GM23338 (cell line): ENCODE results near the gene NHS. TPM values are rescaled to one million over a fixed set of nuclear protein-coding genes. Genes with fewer than 3 reads are reported as not detected.

Source experiments
- ATAC-seq: fragments of 200-7000 bp; cut with Tn5 transposase; 3 replicates; pipeline ENCODE4 v1.9.1; 2020
- DNase-seq: peaks from one replicate; pipeline ENCODE4 v3.0.0-alpha.2; 2015; ENCODE audit warnings: low spot score
- H2AFZ ChIP-seq: fragments of 200-600 bp; sonication (generic); 2 replicates; pipeline ENCODE4 v1.8.0; 2016; ENCODE audit warnings: antibody characterized with exemption, mild to moderate bottlenecking, moderate library complexity
- H3F3A ChIP-seq: fragments of 200-600 bp; sonication (generic); replicated peaks from 2 replicates; pipeline ENCODE4 v1.8.0; 2017; ENCODE audit warnings: antibody characterized with exemption, mixed run types, low read depth
- H3K27ac ChIP-seq: fragments of 200-600 bp; sonication (generic); 2 replicates; pipeline ENCODE4 v1.6.1; 2016; ENCODE audit warnings: low read depth
- H3K27me3 ChIP-seq: fragments of 200-600 bp; sonication (generic); 2 replicates; pipeline ENCODE4 v1.8.0; 2016; ENCODE audit warnings: mild to moderate bottlenecking, mixed run types, moderate library complexity; ENCODE audit not compliant: insufficient read depth
- H3K36me3 ChIP-seq: fragments of 200-600 bp; sonication (generic); 2 replicates; pipeline ENCODE4 v1.8.0; 2016; ENCODE audit warnings: mild to moderate bottlenecking; ENCODE audit not compliant: insufficient read depth
- H3K4me1 ChIP-seq: fragments of 200-600 bp; sonication (generic); 2 replicates; pipeline ENCODE4 v1.8.0; 2016; ENCODE audit warnings: mild to moderate bottlenecking, moderate library complexity; ENCODE audit not compliant: insufficient read depth
- H3K4me2 ChIP-seq: fragments of 200-600 bp; sonication (generic); 2 replicates; pipeline ENCODE4 v1.7.1; 2017; ENCODE audit warnings: mixed run types
- H3K4me3 ChIP-seq: fragments of 200-600 bp; sonication (generic); 2 replicates; pipeline ENCODE4 v1.6.1; 2016; ENCODE audit warnings: mixed run types
- H3K79me2 ChIP-seq: fragments of 200-600 bp; sonication (generic); replicated peaks from 2 replicates; pipeline ENCODE4 v1.8.0; 2017; ENCODE audit warnings: mild to moderate bottlenecking; ENCODE audit not compliant: insufficient read depth
- H3K9me2 ChIP-seq: fragments of 200-600 bp; sonication (generic); 2 replicates; pipeline ENCODE4 v1.8.0; 2017; ENCODE audit not compliant: insufficient read depth
- H4K20me1 ChIP-seq: fragments of 200-600 bp; sonication (generic); replicated peaks from 2 replicates; pipeline ENCODE4 v1.8.0; 2017; ENCODE audit warnings: mild to moderate bottlenecking; ENCODE audit not compliant: insufficient read depth
- H3K27ac Mint-ChIP-seq: 2 replicates; pipeline ENCODE4 v1.8.0; 2020; ENCODE audit warnings: inconsistent platforms, mild to moderate bottlenecking, moderate library complexity, mixed read lengths
- H3K27me3 Mint-ChIP-seq: 3 replicates; pipeline ENCODE4 v1.8.0; 2022; ENCODE audit warnings: low read depth, mild to moderate bottlenecking, moderate library complexity, mixed read lengths, inconsistent platforms; ENCODE audit not compliant: insufficient read depth, poor library complexity
- H3K36me3 Mint-ChIP-seq: 3 replicates; pipeline ENCODE4 v1.8.0; 2021; ENCODE audit warnings: low read depth, mild to moderate bottlenecking, inconsistent platforms, moderate library complexity, mixed read lengths
- H3K4me1 Mint-ChIP-seq: 3 replicates; pipeline ENCODE4 v1.8.0; 2020; ENCODE audit warnings: mild to moderate bottlenecking, inconsistent platforms, mixed read lengths
- H3K4me3 Mint-ChIP-seq: 3 replicates; pipeline ENCODE4 v1.8.0; 2021; ENCODE audit warnings: moderate library complexity, mild to moderate bottlenecking, inconsistent platforms, mixed read lengths
- H3K9me3 Mint-ChIP-seq: 3 replicates; pipeline ENCODE4 v1.8.0; 2020; ENCODE audit warnings: moderate library complexity, mild to moderate bottlenecking, inconsistent platforms, mixed read lengths
- CREB1 ChIP-seq: fragments of 250-450 bp; sonication (Bioruptor Pico); IDR thresholded peaks from 2 replicates; pipeline ENCODE4 v1.5.0; 2020; ENCODE audit warnings: low read depth, mild to moderate bottlenecking, moderate library complexity
- EZH2 ChIP-seq: fragments of 200-600 bp; sonication (generic); IDR thresholded peaks from one replicate; pipeline ENCODE4 v1.8.0; 2017; ENCODE audit warnings: antibody characterized with exemption, mild to moderate bottlenecking, low read depth; ENCODE audit not compliant: unreplicated experiment
- EZH2phosphoT487 ChIP-seq: fragments of 200-600 bp; sonication (generic); IDR thresholded peaks from one replicate; pipeline ENCODE4 v1.8.1; 2018; ENCODE audit warnings: antibody characterized with exemption; ENCODE audit not compliant: unreplicated experiment
- JUNB ChIP-seq: IDR thresholded peaks from one replicate; pipeline ENCODE4 v1.6.1; 2016; ENCODE audit warnings: antibody characterized with exemption; ENCODE audit not compliant: unreplicated experiment
- NANOG ChIP-seq: IDR thresholded peaks from 2 replicates; pipeline ENCODE4 v1.6.1; 2016; ENCODE audit warnings: antibody characterized with exemption, borderline replicate concordance
- POLR2AphosphoS5 ChIP-seq: IDR thresholded peaks from 2 replicates; pipeline ENCODE4 v1.6.1; 2016; ENCODE audit warnings: antibody characterized with exemption, low read depth
- REST ChIP-seq: IDR thresholded peaks from one replicate; pipeline ENCODE4 v1.6.1; 2018; ENCODE audit warnings: antibody characterized with exemption; ENCODE audit not compliant: unreplicated experiment
- STAT1 ChIP-seq: IDR thresholded peaks from one replicate; pipeline ENCODE4 v1.6.1; 2016; ENCODE audit warnings: antibody characterized with exemption; ENCODE audit not compliant: unreplicated experiment
- ZNF114 ChIP-seq: fragments of 250-450 bp; sonication (Bioruptor Pico); IDR thresholded peaks from 2 replicates; pipeline ENCODE4 v1.5.0; 2020; ENCODE audit warnings: mild to moderate bottlenecking, moderate library complexity
- polyA plus RNA-seq: library from polyadenylated mRNA; unstranded; fragments of >200 nt; fragmentation: Nextera tagmentation; extraction: Ambion mirVana; gene quantifications from 2 replicates; pipeline ENCODE4 v1.2.1, GENCODE V29; 2016
- total RNA-seq: library from RNA; depleted of rRNA; stranded (reverse); fragments of >200 nt; shearing (Covaris generic); gene quantifications from 2 replicates; pipeline ENCODE4 v1.2.3, GENCODE V29; 2014
- TF ChIP-seq, protein P1 (sequence below): IDR thresholded peaks from 2 replicates; pipeline ENCODE4 v1.6.1; 2016; ENCODE audit warnings: antibody characterized with exemption
- TF ChIP-seq, protein P2 (sequence below), 2 experiments: fragments of 200-600 bp in 1 of 2; sonication (generic) in 1 of 2; conservative IDR thresholded peaks; 2 replicates each; pipeline versions ENCODE4 v1.5.1 to v1.6.1; 2016 to 2017; ENCODE audit warnings: antibody characterized with exemption in 2 of 2, low read depth in 2 of 2, mild to moderate bottlenecking in 2 of 2, moderate library complexity in 1 of 2

The NHS gene
- total and polyA plus RNA-seq, 2 experiments from 2014 or later: 1.8 to 8.2 TPM

DNA sequence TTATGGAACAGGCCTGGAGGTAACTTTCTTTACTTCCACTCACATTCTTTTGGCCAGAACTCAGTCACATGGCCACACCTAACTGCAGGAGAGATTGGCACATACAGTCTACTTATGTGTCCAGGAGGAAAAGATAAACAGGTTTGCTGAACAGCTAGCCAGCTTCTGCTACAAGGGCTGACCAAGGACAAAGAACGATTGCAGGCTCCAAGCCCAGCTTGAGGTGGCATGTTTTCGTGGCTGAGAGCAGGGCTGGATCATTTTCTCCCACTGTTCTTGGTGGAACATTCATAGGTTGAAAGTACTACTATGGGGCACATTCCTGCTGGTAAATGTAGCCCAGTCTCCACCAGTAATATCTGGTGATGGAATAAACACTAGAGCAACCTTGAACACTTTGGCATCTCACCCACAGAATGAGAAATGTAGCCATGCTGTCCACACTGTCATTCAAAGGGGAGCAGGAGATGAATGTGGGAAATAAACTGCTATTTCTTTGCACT, 28.2 kb downstream of the NHS start (continued):
- no peak for TF ChIP-seq REST
- no peak for TF ChIP-seq ZNF114
- TF ChIP-seq NANOG: no peak
- no peak for TF ChIP-seq EZH2
- TF ChIP-seq, protein P1, sequence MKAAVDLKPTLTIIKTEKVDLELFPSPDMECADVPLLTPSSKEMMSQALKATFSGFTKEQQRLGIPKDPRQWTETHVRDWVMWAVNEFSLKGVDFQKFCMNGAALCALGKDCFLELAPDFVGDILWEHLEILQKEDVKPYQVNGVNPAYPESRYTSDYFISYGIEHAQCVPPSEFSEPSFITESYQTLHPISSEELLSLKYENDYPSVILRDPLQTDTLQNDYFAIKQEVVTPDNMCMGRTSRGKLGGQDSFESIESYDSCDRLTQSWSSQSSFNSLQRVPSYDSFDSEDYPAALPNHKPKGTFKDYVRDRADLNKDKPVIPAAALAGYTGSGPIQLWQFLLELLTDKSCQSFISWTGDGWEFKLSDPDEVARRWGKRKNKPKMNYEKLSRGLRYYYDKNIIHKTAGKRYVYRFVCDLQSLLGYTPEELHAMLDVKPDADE: no peak
- TF ChIP-seq, protein P2, sequence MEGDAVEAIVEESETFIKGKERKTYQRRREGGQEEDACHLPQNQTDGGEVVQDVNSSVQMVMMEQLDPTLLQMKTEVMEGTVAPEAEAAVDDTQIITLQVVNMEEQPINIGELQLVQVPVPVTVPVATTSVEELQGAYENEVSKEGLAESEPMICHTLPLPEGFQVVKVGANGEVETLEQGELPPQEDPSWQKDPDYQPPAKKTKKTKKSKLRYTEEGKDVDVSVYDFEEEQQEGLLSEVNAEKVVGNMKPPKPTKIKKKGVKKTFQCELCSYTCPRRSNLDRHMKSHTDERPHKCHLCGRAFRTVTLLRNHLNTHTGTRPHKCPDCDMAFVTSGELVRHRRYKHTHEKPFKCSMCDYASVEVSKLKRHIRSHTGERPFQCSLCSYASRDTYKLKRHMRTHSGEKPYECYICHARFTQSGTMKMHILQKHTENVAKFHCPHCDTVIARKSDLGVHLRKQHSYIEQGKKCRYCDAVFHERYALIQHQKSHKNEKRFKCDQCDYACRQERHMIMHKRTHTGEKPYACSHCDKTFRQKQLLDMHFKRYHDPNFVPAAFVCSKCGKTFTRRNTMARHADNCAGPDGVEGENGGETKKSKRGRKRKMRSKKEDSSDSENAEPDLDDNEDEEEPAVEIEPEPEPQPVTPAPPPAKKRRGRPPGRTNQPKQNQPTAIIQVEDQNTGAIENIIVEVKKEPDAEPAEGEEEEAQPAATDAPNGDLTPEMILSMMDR (conservative IDR thresholded peaks at IDR 0.05; ENCODE audit: low read depth in 2 of 2): no peak
- no peak for TF ChIP-seq CREB1 (CRISPR knock-in tag)
- TF ChIP-seq STAT1: no peak

DNA sequence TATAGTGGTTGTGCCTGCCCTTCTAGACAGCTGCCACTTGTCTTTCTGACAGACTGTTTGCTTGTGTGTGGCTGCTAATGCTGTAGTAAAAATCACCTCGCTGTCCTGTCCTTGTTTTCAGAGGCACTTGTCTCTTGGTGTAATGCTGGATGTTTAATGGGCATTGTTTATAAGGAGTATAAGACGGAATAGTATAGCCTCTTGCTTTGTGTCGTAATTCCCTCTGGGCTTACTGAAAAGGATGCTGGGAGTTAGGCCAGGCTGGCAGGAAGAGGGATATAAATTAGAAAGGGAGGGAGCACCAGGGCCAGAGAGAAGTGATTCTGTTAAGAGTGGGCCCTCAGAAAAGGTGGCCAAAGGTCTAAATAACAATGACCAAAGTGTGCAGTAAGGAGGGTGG, 29.0 kb downstream of the NHS start:
- Histone ChIP-seq H3K9me2 (no peaks in the 10 kb centered on the region), H3K36me3 (no peaks in the 10 kb centered on the region), H3K27ac (no peak overlapping the region), H3F3A (no peaks in the 10 kb centered on the region), H3K79me2 (no peaks in the 10 kb centered on the region), H2AFZ (no peak overlapping the region), H3K4me1 (peaks cover 6% of the 10 kb centered on the region; the same call in 1 of the 2 replicates), H3K4me2 (no peak overlapping the region), H4K20me1 (no peaks in the 10 kb centered on the region), H3K27me3 (peaks cover 4% of the 10 kb centered on the region), H3K4me3 (no peak overlapping the region)
- peaks cover 2% of the 10 kb centered on the region for H3K27me3 Mint-ChIP-seq
- H3K4me3 Mint-ChIP-seq: no peak overlapping the region
- no peaks in the 10 kb centered on the region for H3K36me3 Mint-ChIP-seq
- DNase-seq (no peak), ATAC-seq (no peak)
- H3K4me1 Mint-ChIP-seq: peaks cover 8% of the 10 kb centered on the region
- H3K27ac Mint-ChIP-seq: no peak overlapping the region
- no peaks in the 10 kb centered on the region for H3K9me3 Mint-ChIP-seq
- no peak for TF ChIP-seq CREB1 (CRISPR knock-in tag)
- TF ChIP-seq EZH2phosphoT487: no peak
- TF ChIP-seq, protein P1: no peak
- no peak for TF ChIP-seq REST
- TF ChIP-seq JUNB: no peak
- no peak for TF ChIP-seq NANOG
- no peak for TF ChIP-seq POLR2AphosphoS5
- TF ChIP-seq, protein P2 (conservative IDR thresholded peaks at IDR 0.05; ENCODE audit: low read depth in 2 of 2): no peak
